ENCODE results near the gene CDCA7L.

CDCA7L gene

DNA sequence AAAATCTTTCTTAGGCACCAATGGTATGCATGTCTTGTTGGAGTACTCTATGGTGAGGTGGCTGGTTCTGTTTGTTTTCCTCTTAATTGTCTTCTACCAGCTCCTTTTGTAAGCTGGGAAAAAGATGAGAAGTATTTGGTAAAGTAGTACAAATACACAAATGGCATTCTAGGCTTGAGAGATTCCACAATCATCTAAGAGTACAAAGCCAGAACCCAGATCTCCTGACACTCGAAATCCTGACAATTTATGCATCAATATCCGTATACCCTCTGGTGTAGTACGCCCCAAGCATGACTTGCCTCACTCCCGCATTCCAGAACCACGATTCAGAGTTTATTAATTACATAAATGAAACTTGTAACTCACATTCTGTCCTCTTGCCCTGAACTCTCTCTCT, 43.5 kb downstream of the CDCA7L start (continued):
- TF ChIP-seq ZNF394 (tag by site-specific recombination; IDR thresholded peaks at IDR 0.05; ENCODE audit: borderline replicate concordance) (no peak), BCL11A (tag by site-specific recombination; IDR thresholded peaks at IDR 0.05; ENCODE audit: low read depth) (no peak), ZFP37 (tag by site-specific recombination; IDR thresholded peaks at IDR 0.05) (no peak)
- TF ChIP-seq, protein P1, sequence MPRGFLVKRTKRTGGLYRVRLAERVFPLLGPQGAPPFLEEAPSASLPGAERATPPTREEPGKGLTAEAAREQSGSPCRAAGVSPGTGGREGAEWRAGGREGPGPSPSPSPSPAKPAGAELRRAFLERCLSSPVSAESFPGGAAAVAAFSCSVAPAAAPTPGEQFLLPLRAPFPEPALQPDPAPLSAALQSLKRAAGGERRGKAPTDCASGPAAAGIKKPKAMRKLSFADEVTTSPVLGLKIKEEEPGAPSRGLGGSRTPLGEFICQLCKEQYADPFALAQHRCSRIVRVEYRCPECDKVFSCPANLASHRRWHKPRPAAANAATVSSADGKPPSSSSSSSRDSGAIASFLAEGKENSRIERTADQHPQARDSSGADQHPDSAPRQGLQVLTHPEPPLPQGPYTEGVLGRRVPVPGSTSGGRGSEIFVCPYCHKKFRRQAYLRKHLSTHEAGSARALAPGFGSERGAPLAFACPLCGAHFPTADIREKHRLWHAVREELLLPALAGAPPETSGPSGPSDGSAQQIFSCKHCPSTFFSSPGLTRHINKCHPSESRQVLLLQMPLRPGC (tag by site-specific recombination; IDR thresholded peaks at IDR 0.05): no peak

DNA sequence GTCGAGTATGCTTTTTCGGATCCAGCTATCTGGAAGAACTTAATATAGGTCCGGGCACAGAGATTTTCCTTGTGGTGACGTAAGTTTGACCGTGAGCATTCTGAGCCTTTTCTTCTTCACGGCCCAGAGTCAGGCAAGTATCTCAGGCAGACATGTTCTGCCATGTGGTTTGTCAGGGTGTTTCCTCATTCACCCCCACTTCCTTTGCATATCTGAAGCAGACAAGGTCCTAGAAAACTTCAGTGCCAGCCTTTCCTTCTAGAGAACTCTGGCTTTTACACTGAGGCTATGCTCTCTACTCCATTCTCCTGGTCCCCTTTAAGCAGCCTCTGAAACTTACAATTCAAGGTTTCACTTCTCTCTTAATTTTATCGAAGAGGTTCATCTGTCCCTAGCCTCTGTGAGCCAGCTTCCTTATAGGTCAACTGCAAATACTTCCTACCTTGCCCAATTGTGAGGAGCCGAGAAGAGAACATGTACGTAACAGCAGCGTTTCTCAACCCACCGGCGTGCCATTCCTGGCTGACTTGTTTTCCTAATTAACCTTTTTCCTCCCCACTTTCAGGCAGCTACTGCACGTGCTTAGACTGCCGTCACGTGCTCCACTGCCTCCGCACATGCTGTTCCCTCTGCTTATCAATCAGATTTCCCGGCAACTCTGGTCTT, 47.3 kb downstream of the CDCA7L start:
- POLR2A ChIA-PET: no interaction called here
- CTCF ChIA-PET: no interaction called here
- Histone ChIP-seq H3K36me3 (ENCODE audit: control insufficient read depth in 2 of 2, insufficient read depth in 1 of 2, low read length in 2 of 2) (peaks cover 18 to 53% of the 10 kb centered on the region in 2 experiments), H3K4me1 (ENCODE audit: control insufficient read depth, insufficient read depth, low read length) (no peaks in the 10 kb centered on the region), H3K27ac (ENCODE audit: extremely low read depth, low read depth, low read length) (no peak overlapping the region), H3K4me3 (ENCODE audit: low read depth, low read length) (no peak overlapping the region), H3K9me3 (ENCODE audit: control insufficient read depth, insufficient read depth, low read depth, low read length) (no peaks in the 10 kb centered on the region)
- TF ChIP-seq ZNF202 (tag by site-specific recombination; IDR thresholded peaks at IDR 0.05; ENCODE audit: borderline replicate concordance) (no peak), ZNF350 (tag by site-specific recombination; IDR thresholded peaks at IDR 0.05) (no peak), TRIM28 (IDR thresholded peaks at IDR 0.05; ENCODE audit: borderline replicate concordance, low read length) (no peak), ZNF561 (tag by site-specific recombination; IDR thresholded peaks at IDR 0.05; ENCODE audit: borderline replicate concordance) (no peak), ZNF404 (tag by site-specific recombination; IDR thresholded peaks at IDR 0.05) (no peak), GLIS2 (tag by site-specific recombination; IDR thresholded peaks at IDR 0.05) (no peak), ZNF768 (tag by site-specific recombination; IDR thresholded peaks at IDR 0.05) (no peak), OSR2 (tag by site-specific recombination; IDR thresholded peaks at IDR 0.05) (no peak)
- TF ChIP-seq, protein P2, sequence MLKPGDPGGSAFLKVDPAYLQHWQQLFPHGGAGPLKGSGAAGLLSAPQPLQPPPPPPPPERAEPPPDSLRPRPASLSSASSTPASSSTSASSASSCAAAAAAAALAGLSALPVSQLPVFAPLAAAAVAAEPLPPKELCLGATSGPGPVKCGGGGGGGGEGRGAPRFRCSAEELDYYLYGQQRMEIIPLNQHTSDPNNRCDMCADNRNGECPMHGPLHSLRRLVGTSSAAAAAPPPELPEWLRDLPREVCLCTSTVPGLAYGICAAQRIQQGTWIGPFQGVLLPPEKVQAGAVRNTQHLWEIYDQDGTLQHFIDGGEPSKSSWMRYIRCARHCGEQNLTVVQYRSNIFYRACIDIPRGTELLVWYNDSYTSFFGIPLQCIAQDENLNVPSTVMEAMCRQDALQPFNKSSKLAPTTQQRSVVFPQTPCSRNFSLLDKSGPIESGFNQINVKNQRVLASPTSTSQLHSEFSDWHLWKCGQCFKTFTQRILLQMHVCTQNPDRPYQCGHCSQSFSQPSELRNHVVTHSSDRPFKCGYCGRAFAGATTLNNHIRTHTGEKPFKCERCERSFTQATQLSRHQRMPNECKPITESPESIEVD (tag by site-specific recombination; IDR thresholded peaks at IDR 0.05): no peak
- TF ChIP-seq, protein P3, sequence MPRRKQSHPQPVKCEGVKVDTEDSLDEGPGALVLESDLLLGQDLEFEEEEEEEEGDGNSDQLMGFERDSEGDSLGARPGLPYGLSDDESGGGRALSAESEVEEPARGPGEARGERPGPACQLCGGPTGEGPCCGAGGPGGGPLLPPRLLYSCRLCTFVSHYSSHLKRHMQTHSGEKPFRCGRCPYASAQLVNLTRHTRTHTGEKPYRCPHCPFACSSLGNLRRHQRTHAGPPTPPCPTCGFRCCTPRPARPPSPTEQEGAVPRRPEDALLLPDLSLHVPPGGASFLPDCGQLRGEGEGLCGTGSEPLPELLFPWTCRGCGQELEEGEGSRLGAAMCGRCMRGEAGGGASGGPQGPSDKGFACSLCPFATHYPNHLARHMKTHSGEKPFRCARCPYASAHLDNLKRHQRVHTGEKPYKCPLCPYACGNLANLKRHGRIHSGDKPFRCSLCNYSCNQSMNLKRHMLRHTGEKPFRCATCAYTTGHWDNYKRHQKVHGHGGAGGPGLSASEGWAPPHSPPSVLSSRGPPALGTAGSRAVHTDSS (tag by site-specific recombination; IDR thresholded peaks at IDR 0.05): no peak
- TF ChIP-seq, protein P4, sequence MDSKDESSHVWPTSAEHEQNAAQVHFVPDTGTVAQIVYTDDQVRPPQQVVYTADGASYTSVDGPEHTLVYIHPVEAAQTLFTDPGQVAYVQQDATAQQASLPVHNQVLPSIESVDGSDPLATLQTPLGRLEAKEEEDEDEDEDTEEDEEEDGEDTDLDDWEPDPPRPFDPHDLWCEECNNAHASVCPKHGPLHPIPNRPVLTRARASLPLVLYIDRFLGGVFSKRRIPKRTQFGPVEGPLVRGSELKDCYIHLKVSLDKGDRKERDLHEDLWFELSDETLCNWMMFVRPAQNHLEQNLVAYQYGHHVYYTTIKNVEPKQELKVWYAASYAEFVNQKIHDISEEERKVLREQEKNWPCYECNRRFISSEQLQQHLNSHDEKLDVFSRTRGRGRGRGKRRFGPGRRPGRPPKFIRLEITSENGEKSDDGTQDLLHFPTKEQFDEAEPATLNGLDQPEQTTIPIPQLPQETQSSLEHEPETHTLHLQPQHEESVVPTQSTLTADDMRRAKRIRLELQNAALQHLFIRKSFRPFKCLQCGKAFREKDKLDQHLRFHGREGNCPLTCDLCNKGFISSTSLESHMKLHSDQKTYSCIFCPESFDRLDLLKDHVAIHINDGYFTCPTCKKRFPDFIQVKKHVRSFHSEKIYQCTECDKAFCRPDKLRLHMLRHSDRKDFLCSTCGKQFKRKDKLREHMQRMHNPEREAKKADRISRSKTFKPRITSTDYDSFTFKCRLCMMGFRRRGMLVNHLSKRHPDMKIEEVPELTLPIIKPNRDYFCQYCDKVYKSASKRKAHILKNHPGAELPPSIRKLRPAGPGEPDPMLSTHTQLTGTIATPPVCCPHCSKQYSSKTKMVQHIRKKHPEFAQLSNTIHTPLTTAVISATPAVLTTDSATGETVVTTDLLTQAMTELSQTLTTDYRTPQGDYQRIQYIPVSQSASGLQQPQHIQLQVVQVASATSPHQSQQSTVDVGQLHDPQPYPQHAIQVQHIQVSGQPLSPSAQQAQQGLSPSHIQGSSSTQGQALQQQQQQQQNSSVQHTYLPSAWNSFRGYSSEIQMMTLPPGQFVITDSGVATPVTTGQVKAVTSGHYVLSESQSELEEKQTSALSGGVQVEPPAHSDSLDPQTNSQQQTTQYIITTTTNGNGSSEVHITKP (tag by site-specific recombination; IDR thresholded peaks at IDR 0.05): no peak
- TF ChIP-seq, protein P5, sequence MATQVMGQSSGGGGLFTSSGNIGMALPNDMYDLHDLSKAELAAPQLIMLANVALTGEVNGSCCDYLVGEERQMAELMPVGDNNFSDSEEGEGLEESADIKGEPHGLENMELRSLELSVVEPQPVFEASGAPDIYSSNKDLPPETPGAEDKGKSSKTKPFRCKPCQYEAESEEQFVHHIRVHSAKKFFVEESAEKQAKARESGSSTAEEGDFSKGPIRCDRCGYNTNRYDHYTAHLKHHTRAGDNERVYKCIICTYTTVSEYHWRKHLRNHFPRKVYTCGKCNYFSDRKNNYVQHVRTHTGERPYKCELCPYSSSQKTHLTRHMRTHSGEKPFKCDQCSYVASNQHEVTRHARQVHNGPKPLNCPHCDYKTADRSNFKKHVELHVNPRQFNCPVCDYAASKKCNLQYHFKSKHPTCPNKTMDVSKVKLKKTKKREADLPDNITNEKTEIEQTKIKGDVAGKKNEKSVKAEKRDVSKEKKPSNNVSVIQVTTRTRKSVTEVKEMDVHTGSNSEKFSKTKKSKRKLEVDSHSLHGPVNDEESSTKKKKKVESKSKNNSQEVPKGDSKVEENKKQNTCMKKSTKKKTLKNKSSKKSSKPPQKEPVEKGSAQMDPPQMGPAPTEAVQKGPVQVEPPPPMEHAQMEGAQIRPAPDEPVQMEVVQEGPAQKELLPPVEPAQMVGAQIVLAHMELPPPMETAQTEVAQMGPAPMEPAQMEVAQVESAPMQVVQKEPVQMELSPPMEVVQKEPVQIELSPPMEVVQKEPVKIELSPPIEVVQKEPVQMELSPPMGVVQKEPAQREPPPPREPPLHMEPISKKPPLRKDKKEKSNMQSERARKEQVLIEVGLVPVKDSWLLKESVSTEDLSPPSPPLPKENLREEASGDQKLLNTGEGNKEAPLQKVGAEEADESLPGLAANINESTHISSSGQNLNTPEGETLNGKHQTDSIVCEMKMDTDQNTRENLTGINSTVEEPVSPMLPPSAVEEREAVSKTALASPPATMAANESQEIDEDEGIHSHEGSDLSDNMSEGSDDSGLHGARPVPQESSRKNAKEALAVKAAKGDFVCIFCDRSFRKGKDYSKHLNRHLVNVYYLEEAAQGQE (tag by site-specific recombination; IDR thresholded peaks at IDR 0.05): no peak
